Activated CD8-positive, alpha-beta memory T cell treated with anti-CD3 and anti-CD28 coated beads, Interleukin-2, amount 10 ng/mL, durations not matched to agents 7 days and 5 days (primary cell): ENCODE results near the gene PACSIN1. TPM values are rescaled to one million over a fixed set of nuclear protein-coding genes. Genes with fewer than 3 reads are reported as not detected.

Experiments used
- ATAC-seq: fragments of 150-1000 bp; cut with Tn5 transposase; one replicate; pipeline ENCODE4 v1.10.0; 2021; ENCODE audit warnings: moderate library complexity
- CTCF ChIA-PET: fragments of 350-600 bp; sonication (Branson Sonifier 250); formaldehyde crosslinking; loops from one replicate; lab custom pipeline; 2021; ENCODE audit warnings: antibody characterized with exemption; lab: Charles Lee
- DNase-seq: peaks from one replicate; pipeline ENCODE4 v3.0.0-alpha.2; 2020
- H3K27ac Mint-ChIP-seq: one replicate; pipeline ENCODE4 v1.8.0; 2021; ENCODE audit warnings: mild to moderate bottlenecking, mixed read lengths
- H3K27me3 Mint-ChIP-seq: one replicate; pipeline ENCODE4 v1.8.0; 2021; ENCODE audit warnings: mixed read lengths
- H3K36me3 Mint-ChIP-seq: one replicate; pipeline ENCODE4 v1.8.0; 2021; ENCODE audit warnings: mild to moderate bottlenecking, mixed read lengths
- H3K4me1 Mint-ChIP-seq: one replicate; pipeline ENCODE4 v1.8.0; 2021; ENCODE audit warnings: mixed read lengths
- H3K4me3 Mint-ChIP-seq: one replicate; pipeline ENCODE4 v1.8.0; 2021; ENCODE audit warnings: mild to moderate bottlenecking, moderate library complexity, mixed read lengths
- H3K9me3 Mint-ChIP-seq: one replicate; pipeline ENCODE4 v1.8.0; 2022; ENCODE audit warnings: low read depth, mixed read lengths
- total RNA-seq, 2 experiments: library from RNA; stranded (reverse); gene quantifications; one replicate each; pipeline ENCODE4 v1.2.3, GENCODE V29; 2021

The PACSIN1 gene
- total RNA-seq, 2 experiments from 2014 or later, result 0.59 to 2.2 TPM

GRCh38 chr6:34514593-34515472 lies 49.0 kb downstream of the PACSIN1 start:
- CTCF ChIA-PET, result no interaction called here

GRCh38 chr6:34515473-34516387 lies 49.9 kb downstream of the PACSIN1 start:
- Mint-ChIP-seq H3K4me1 (no peaks in the 10 kb centered on the region), H3K27ac (no peak overlapping the region), H3K9me3 (no peaks in the 10 kb centered on the region), H3K27me3 (peaks cover 4% of the 10 kb centered on the region), H3K4me3 (no peak overlapping the region), H3K36me3 (no peaks in the 10 kb centered on the region)
- no peak for DNase-seq
- ATAC-seq, result no peak
- CTCF ChIA-PET, result no interaction called here

More at GRCh38 chr6:34514593-34515472, 49.0 kb downstream of the PACSIN1 start:
- no peak for ATAC-seq
- no peak for DNase-seq
- Mint-ChIP-seq H3K27me3 (peaks cover 4% of the 10 kb centered on the region), H3K4me1 (no peaks in the 10 kb centered on the region), H3K4me3 (no peak overlapping the region), H3K27ac (no peak overlapping the region), H3K9me3 (peaks cover 4% of the 10 kb centered on the region), H3K36me3 (peaks cover 3% of the 10 kb centered on the region)

GRCh38 chr6:34516391-34517324 lies 50.8 kb downstream of the PACSIN1 start:
- ATAC-seq, result no peak
- CTCF ChIA-PET, result interaction anchor here (0.9 kb wide), 1 partner anchor 56 kb away, joined by 3 read pairs; no protein-coding TSS in a partner anchor
- Mint-ChIP-seq H3K36me3 (no peaks in the 10 kb centered on the region), H3K27ac (no peak overlapping the region), H3K27me3 (peaks cover 4% of the 10 kb centered on the region), H3K9me3 (no peaks in the 10 kb centered on the region), H3K4me1 (no peaks in the 10 kb centered on the region), H3K4me3 (no peak overlapping the region)
- no peak for DNase-seq

GRCh38 chr6:34517461-34517881 lies 51.6 kb downstream of the PACSIN1 start:
- Mint-ChIP-seq H3K36me3 (no peaks in the 10 kb centered on the region), H3K4me1 (no peaks in the 10 kb centered on the region), H3K27ac (no peak overlapping the region), H3K9me3 (no peaks in the 10 kb centered on the region), H3K4me3 (no peak overlapping the region), H3K27me3 (peaks cover 4% of the 10 kb centered on the region)
- DNase-seq (no peak), ATAC-seq (no peak)
- CTCF ChIA-PET, result no interaction called here

- no peaks in the 10 kb centered on the region for H3K36me3 Mint-ChIP-seq
Measured at GRCh38 chr6:34517966-34518365, 52.1 kb downstream of the PACSIN1 start.

GRCh38 chr6:34518669-34519365 lies 52.9 kb downstream of the PACSIN1 start:
- CTCF ChIA-PET, result interaction anchor here (1.0 kb wide), 1 partner anchor 9 kb away, joined by 3 read pairs; no protein-coding TSS in a partner anchor
- ATAC-seq (no peak), DNase-seq (no peak)

More at GRCh38 chr6:34517966-34518365, 52.1 kb downstream of the PACSIN1 start:
- CTCF ChIA-PET, result no interaction called here
- Mint-ChIP-seq H3K27me3 (peaks cover 4% of the 10 kb centered on the region), H3K4me3 (no peak overlapping the region), H3K9me3 (no peaks in the 10 kb centered on the region), H3K27ac (no peak overlapping the region), H3K4me1 (no peaks in the 10 kb centered on the region)
- no peak for DNase-seq
- ATAC-seq, result no peak

GRCh38 chr6:34519971-34520644 lies 54.2 kb downstream of the PACSIN1 start:
- H3K9me3 Mint-ChIP-seq, result no peaks in the 10 kb centered on the region
- ATAC-seq, result no peak
- no peaks in the 10 kb centered on the region for H3K36me3 Mint-ChIP-seq
- no peak overlapping the region for H3K27ac Mint-ChIP-seq
- no peak overlapping the region for H3K4me3 Mint-ChIP-seq
- H3K27me3 Mint-ChIP-seq, result no peaks in the 10 kb centered on the region
- no peaks in the 10 kb centered on the region for H3K4me1 Mint-ChIP-seq
- CTCF ChIA-PET, result no interaction called here
- no peak for DNase-seq

More at GRCh38 chr6:34518669-34519365, 52.9 kb downstream of the PACSIN1 start:
- peaks cover 2% of the 10 kb centered on the region for H3K27me3 Mint-ChIP-seq
- no peaks in the 10 kb centered on the region for H3K36me3 Mint-ChIP-seq
- H3K9me3 Mint-ChIP-seq, result no peaks in the 10 kb centered on the region
- no peak overlapping the region for H3K4me3 Mint-ChIP-seq
- H3K4me1 Mint-ChIP-seq, result no peaks in the 10 kb centered on the region
- no peak overlapping the region for H3K27ac Mint-ChIP-seq

- Mint-ChIP-seq H3K36me3 (no peaks in the 10 kb centered on the region), H3K9me3 (no peaks in the 10 kb centered on the region), H3K27ac (no peak overlapping the region), H3K27me3 (no peaks in the 10 kb centered on the region), H3K4me3 (no peak overlapping the region), H3K4me1 (no peaks in the 10 kb centered on the region)
- DNase-seq (no peak), ATAC-seq (no peak)
- CTCF ChIA-PET, result no interaction called here
Measured at GRCh38 chr6:34520645-34521462, 55.0 kb downstream of the PACSIN1 start.

GRCh38 chr6:34521463-34522285 lies 55.8 kb downstream of the PACSIN1 start:
- DNase-seq (no peak), ATAC-seq (no peak)
- H3K36me3 Mint-ChIP-seq, result no peaks in the 10 kb centered on the region
- H3K27ac Mint-ChIP-seq, result no peak overlapping the region
- no peak overlapping the region for H3K4me3 Mint-ChIP-seq
- H3K9me3 Mint-ChIP-seq, result no peaks in the 10 kb centered on the region
- no peaks in the 10 kb centered on the region for H3K4me1 Mint-ChIP-seq
- no peaks in the 10 kb centered on the region for H3K27me3 Mint-ChIP-seq
- CTCF ChIA-PET, result no interaction called here

GRCh38 chr6:34522761-34523160 lies 56.9 kb downstream of the PACSIN1 start:
- CTCF ChIA-PET, result interaction anchor here (0.9 to 1.1 kb wide), 2 partner anchors 86 to 360 kb away, joined by 3 to 5 read pairs; no protein-coding TSS in a partner anchor
- no peaks in the 10 kb centered on the region for H3K36me3 Mint-ChIP-seq
- H3K27me3 Mint-ChIP-seq, result no peaks in the 10 kb centered on the region
- no peaks in the 10 kb centered on the region for H3K9me3 Mint-ChIP-seq
- peaks cover 5% of the 10 kb centered on the region for H3K4me1 Mint-ChIP-seq
- no peak for ATAC-seq
- DNase-seq, result no peak
- no peak overlapping the region for H3K4me3 Mint-ChIP-seq
- no peak overlapping the region for H3K27ac Mint-ChIP-seq
